ENCODE measurements around the gene EML3.

DNA sequence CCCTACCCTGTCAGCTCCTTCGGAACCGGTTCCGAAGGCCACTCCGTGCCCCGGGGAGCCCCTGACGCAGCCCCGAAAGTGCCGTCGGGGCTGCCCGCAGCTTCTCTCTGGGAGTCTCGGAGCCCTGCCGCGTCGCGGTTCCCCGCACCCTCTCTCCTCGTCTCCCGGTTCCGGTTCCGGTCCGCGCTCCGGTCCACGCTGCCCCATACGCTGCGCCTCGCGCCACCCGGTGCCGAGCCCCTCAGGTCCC is 11.5 kb downstream of the EML3 start:
- TF ChIP-seq CTCF (IDR thresholded peaks at IDR 0.05), result no peak
- no peak for TF ChIP-seq POLR2A (IDR thresholded peaks at IDR 0.05)
